KMS-11 (cell line): Measurements from ENCODE around the gene PIP4K2A.

ENCODE experiments used
- H2AFZ ChIP-seq: fragments of 200-600 bp; sonication (generic); 2 replicates; pipeline ENCODE4 v1.6.1; 2016; ENCODE audit warnings: antibody characterized with exemption, mixed run types, low read depth
- H3K27ac ChIP-seq: fragments of 200-600 bp; sonication (generic); 2 replicates; pipeline ENCODE4 v1.6.1; 2016; ENCODE audit warnings: mild to moderate bottlenecking, mixed run types
- H3K27me3 ChIP-seq: fragments of 200-600 bp; sonication (generic); 2 replicates; pipeline ENCODE4 v1.6.1; 2017; ENCODE audit warnings: mild to moderate bottlenecking, low read depth, mixed run types, moderate library complexity; ENCODE audit not compliant: insufficient read depth
- H3K36me3 ChIP-seq: fragments of 200-600 bp; sonication (generic); 2 replicates; pipeline ENCODE4 v1.6.1; 2017; ENCODE audit warnings: mild to moderate bottlenecking, mixed run types; ENCODE audit not compliant: insufficient read depth
- H3K4me1 ChIP-seq: fragments of 200-600 bp; sonication (generic); 2 replicates; pipeline ENCODE4 v1.6.1; 2016; ENCODE audit warnings: mild to moderate bottlenecking, low read depth, mixed run types; ENCODE audit not compliant: poor library complexity, severe bottlenecking
- H3K4me2 ChIP-seq: fragments of 200-600 bp; sonication (generic); 2 replicates; pipeline ENCODE4 v1.7.0; 2016; ENCODE audit warnings: mild to moderate bottlenecking, mixed run types
- H3K4me3 ChIP-seq: fragments of 200-600 bp; sonication (generic); IDR thresholded peaks from 2 replicates; pipeline ENCODE4 v1.6.1; 2017; ENCODE audit warnings: low read depth, low read length, mixed read lengths; ENCODE audit not compliant: insufficient read depth
- H3K79me2 ChIP-seq: fragments of 200-600 bp; sonication (generic); 2 replicates; pipeline ENCODE4 v1.6.1; 2016; ENCODE audit warnings: low read depth, mixed run types; ENCODE audit not compliant: insufficient read depth
- H3K9ac ChIP-seq: fragments of 200-600 bp; sonication (generic); 2 replicates; pipeline ENCODE4 v1.6.1; 2016; ENCODE audit warnings: mild to moderate bottlenecking, mixed run types
- H4K20me1 ChIP-seq: fragments of 200-600 bp; sonication (generic); 2 replicates; pipeline ENCODE4 v1.6.1; 2016; ENCODE audit warnings: mild to moderate bottlenecking, mixed run types; ENCODE audit not compliant: insufficient read depth
- TF ChIP-seq, protein P1 (sequence below): fragments of 200-600 bp; sonication (generic); conservative IDR thresholded peaks from 2 replicates; pipeline ENCODE4 v1.6.1; 2017; ENCODE audit warnings: low read depth, mild to moderate bottlenecking, antibody characterized with exemption, low read length, moderate library complexity, mixed read lengths

The PIP4K2A gene

DNA sequence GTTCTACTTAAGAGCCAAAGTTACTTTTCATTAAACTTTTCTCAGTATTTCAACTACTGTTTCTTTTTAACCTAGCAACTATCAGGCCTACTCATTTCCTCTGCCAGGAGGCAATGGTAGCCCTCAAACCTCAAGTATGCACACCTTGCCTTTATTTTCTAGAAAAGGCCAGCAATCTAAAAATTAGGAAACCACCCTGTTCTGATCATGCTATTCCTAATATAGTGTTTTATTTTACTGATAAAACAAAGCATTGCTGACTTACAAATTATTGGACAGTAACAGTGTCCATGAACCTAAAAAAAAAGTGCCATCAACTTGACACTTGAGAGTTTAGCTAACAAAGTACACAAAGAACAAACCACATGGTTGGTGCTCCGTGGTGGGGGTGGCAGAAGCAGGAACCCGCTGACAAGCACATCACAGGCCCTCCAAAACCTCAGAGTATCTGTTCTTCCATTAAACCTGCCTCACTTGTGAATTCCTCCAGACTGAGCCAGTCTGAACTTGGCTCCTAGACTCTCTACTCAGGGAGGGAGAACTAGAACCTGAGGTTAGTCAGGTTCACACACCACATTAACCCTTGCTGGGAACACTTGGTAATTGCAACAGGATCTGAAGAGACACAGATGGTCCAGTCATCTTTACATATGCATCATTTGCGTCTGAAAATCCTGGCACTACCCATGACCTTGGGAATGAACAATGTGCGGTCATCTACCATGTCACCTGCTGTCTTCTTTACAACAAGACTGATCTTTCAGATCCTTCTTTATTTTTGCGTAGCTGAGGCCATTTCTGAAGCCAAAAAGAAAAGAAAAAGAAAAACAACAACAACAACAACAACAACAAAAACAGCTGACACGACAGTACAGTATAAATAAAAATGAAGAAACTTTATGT lies 31.9 kb downstream of the PIP4K2A start:
- Histone ChIP-seq H4K20me1 (peaks cover 3% of the 10 kb centered on the region; the same call in 1 of the 2 replicates), H2AFZ (no peak overlapping the region), H3K27ac (peak overlapping the region; percentile 96), H3K4me3 (no peak overlapping the region), H3K79me2 (peaks cover 71% of the 10 kb centered on the region), H3K4me2 (peak overlapping the region; percentile 88), H3K4me1 (peaks cover 98% of the 10 kb centered on the region), H3K27me3 (no peaks in the 10 kb centered on the region), H3K9ac (peak overlapping the region; percentile 75), H3K36me3 (no peaks in the 10 kb centered on the region)
- TF ChIP-seq, protein P1, sequence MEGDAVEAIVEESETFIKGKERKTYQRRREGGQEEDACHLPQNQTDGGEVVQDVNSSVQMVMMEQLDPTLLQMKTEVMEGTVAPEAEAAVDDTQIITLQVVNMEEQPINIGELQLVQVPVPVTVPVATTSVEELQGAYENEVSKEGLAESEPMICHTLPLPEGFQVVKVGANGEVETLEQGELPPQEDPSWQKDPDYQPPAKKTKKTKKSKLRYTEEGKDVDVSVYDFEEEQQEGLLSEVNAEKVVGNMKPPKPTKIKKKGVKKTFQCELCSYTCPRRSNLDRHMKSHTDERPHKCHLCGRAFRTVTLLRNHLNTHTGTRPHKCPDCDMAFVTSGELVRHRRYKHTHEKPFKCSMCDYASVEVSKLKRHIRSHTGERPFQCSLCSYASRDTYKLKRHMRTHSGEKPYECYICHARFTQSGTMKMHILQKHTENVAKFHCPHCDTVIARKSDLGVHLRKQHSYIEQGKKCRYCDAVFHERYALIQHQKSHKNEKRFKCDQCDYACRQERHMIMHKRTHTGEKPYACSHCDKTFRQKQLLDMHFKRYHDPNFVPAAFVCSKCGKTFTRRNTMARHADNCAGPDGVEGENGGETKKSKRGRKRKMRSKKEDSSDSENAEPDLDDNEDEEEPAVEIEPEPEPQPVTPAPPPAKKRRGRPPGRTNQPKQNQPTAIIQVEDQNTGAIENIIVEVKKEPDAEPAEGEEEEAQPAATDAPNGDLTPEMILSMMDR, result 0 out of 2 replicates have a peak, but pooled peaks have one; percentile 22

DNA sequence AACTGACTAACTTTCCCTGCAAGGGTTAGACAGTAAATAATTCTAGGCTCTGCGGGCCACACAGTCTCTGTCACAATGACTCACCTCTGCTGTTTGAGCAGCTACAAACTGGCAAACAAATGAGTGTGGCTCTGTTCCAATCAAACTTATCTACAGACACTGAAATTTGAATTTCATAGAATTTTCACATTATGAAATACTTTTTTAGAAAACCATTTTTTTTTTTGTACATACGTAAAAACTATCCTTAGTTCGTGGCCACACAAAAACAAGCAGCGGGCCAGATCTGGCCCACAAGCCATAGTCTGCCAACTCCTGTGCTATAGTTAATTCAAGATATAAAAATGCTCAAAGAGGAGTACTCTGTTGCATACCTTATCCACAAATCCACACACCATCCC lies 32.6 kb downstream of the PIP4K2A start:
- no peak overlapping the region for H3K4me3 ChIP-seq
- H3K4me1 ChIP-seq, result peaks cover 94% of the 10 kb centered on the region
- peak overlapping the region; percentile 75 for H3K9ac ChIP-seq
- H3K27me3 ChIP-seq, result no peaks in the 10 kb centered on the region
- no peak overlapping the region for H2AFZ ChIP-seq
- peaks cover 71% of the 10 kb centered on the region for H3K79me2 ChIP-seq
- H3K27ac ChIP-seq, result peak overlapping the region; percentile 96
- TF ChIP-seq, protein P1, result no peak
- H3K36me3 ChIP-seq, result no peaks in the 10 kb centered on the region
- H3K4me2 ChIP-seq, result peak overlapping the region; percentile 88
- H4K20me1 ChIP-seq, result peaks cover 4% of the 10 kb centered on the region; the same call in 1 of the 2 replicates

DNA sequence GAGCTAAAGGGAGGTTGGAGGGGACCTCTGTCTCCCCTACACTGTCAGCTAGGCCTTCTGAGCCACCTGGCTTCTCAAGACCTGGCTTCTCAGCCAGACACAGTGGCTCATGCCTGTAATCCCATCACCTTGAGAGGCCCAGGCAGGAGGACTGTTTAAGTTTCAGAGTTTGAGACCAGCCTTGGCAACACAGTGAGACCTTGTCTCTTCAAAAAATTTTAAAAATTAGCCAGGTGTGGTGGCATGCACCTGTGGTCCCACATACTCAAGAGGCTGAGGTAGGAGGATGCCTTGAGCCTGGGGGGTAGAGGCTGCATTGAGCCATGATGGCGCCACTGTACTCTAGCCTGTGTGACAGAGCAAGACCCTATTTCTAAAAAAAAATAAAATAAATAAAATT lies 33.1 kb downstream of the PIP4K2A start:
- H3K4me2 ChIP-seq, result peak overlapping the region; percentile 88
- TF ChIP-seq, protein P1, result no peak

DNA sequence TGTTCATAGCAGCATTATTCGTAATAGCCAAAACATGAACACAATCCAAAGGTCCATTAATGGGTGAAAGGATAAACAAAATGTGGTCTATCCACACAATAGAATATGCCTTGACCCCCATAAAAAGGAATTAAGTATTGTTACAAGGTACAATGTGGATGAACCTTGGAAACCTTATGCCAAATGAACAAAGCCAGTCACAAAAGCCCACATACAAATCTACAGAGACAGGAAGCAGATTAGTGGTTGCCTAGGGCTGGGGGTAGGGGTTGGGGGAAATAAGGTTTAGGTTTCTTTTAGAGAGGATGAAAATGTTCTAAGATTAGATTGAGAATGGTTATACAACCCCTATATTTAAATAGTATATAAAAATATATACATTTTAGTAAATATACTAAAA lies 34.8 kb downstream of the PIP4K2A start:
- H3K4me2 ChIP-seq, result peak overlapping the region; percentile 88
- H3K27me3 ChIP-seq, result no peaks in the 10 kb centered on the region
- H3K9ac ChIP-seq, result no peak overlapping the region
- no peak overlapping the region for H3K4me3 ChIP-seq
- TF ChIP-seq, protein P1, result no peak
- H3K79me2 ChIP-seq, result peaks cover 71% of the 10 kb centered on the region
- peaks cover 4% of the 10 kb centered on the region; the same call in 1 of the 2 replicates for H4K20me1 ChIP-seq
- H2AFZ ChIP-seq, result no peak overlapping the region
- H3K27ac ChIP-seq, result peak overlapping the region; percentile 96; the same call in 1 of the 2 replicates
- H3K36me3 ChIP-seq, result no peaks in the 10 kb centered on the region
- H3K4me1 ChIP-seq, result peaks cover 72% of the 10 kb centered on the region

More for the DNA sequence above, 33.1 kb downstream of the PIP4K2A start:
- Histone ChIP-seq H3K36me3 (no peaks in the 10 kb centered on the region), H3K27me3 (no peaks in the 10 kb centered on the region), H3K9ac (peak overlapping the region; percentile 75), H4K20me1 (peaks cover 4% of the 10 kb centered on the region; the same call in 1 of the 2 replicates), H2AFZ (no peak overlapping the region), H3K4me1 (peaks cover 89% of the 10 kb centered on the region), H3K4me3 (no peak overlapping the region), H3K27ac (peak overlapping the region; percentile 96), H3K79me2 (peaks cover 71% of the 10 kb centered on the region)
